HepG2 (cell line): ENCODE results near the gene SYT7. TPM values are rescaled to one million over a fixed set of nuclear protein-coding genes. Genes with fewer than 3 reads are reported as not detected.

ENCODE experiments used
- CBX2 ChIP-seq, 2 experiments: fragments of 200-600 bp in 1 of 2; sonication (generic); formaldehyde crosslinking in 1 of 2; IDR thresholded peaks; 2 replicates each; pipeline versions ENCODE4 v1.7.0 to v1.8.1; 2018 to 2022; ENCODE audit warnings: low read depth in 2 of 2, low read length in 1 of 2, mild to moderate bottlenecking in 1 of 2, missing genetic modification reagents in 1 of 2
- CENPBD1 ChIP-seq: sonication (generic); formaldehyde crosslinking; IDR thresholded peaks from 2 replicates; pipeline ENCODE4 v1.8.0; 2022; ENCODE audit warnings: missing genetic modification reagents, low read depth, mild to moderate bottlenecking, borderline replicate concordance
- CHD4 ChIP-seq: fragments of 200-600 bp; sonication (generic); IDR thresholded peaks from 2 replicates; pipeline ENCODE4 v1.7.0; 2017; ENCODE audit warnings: mild to moderate bottlenecking, low read length, borderline replicate concordance
- DDIT3 ChIP-seq: sonication (generic); formaldehyde crosslinking; IDR thresholded peaks from 2 replicates; pipeline ENCODE4 v1.4.0; 2020; ENCODE audit warnings: mild to moderate bottlenecking, missing genetic modification reagents
- GTF2F1 ChIP-seq: fragments of 150-350 bp; IDR thresholded peaks from 2 replicates; pipeline ENCODE4 v1.6.1; 2014; ENCODE audit warnings: low read length
- IRF1 ChIP-seq: sonication (generic); formaldehyde crosslinking; IDR thresholded peaks from 2 replicates; pipeline ENCODE4 v1.4.0; 2020; ENCODE audit warnings: low read depth, mild to moderate bottlenecking, missing genetic modification reagents
- MTF1 ChIP-seq: sonication (generic); formaldehyde crosslinking; IDR thresholded peaks from 2 replicates; pipeline ENCODE4 v1.5.0; 2020; ENCODE audit warnings: missing genetic modification reagents
- MTF2 ChIP-seq: sonication (generic); formaldehyde crosslinking; IDR thresholded peaks from 2 replicates; pipeline ENCODE4 v1.5.0; 2020; ENCODE audit warnings: missing genetic modification reagents, borderline replicate concordance
- NFIB ChIP-seq: sonication (generic); formaldehyde crosslinking; IDR thresholded peaks from 2 replicates; pipeline ENCODE4 v1.9.0; 2021; ENCODE audit warnings: missing genetic modification reagents, mild to moderate bottlenecking, borderline replicate concordance
- ONECUT2 ChIP-seq: sonication (generic); formaldehyde crosslinking; IDR thresholded peaks from 2 replicates; pipeline ENCODE4 v1.4.0; 2020; ENCODE audit warnings: missing genetic modification reagents
- PBX2 ChIP-seq: IDR thresholded peaks from 2 replicates; pipeline ENCODE4 v1.6.1; 2016; ENCODE audit warnings: control low read depth
- RORA ChIP-seq: sonication (generic); formaldehyde crosslinking; IDR thresholded peaks from 2 replicates; pipeline ENCODE4 v1.5.0; 2020; ENCODE audit warnings: mild to moderate bottlenecking, missing genetic modification reagents, moderate library complexity
- RXRA ChIP-seq: sonication (generic); formaldehyde crosslinking; IDR thresholded peaks from 2 replicates; pipeline ENCODE4 v1.5.1; 2020; ENCODE audit warnings: missing genetic modification reagents
- SMAD3 ChIP-seq: sonication (generic); formaldehyde crosslinking; IDR thresholded peaks from 2 replicates; pipeline ENCODE4 v1.4.0; 2020; ENCODE audit warnings: missing genetic modification reagents
- TFDP1 ChIP-seq: IDR thresholded peaks from 2 replicates; pipeline ENCODE4 v1.6.1; 2016; ENCODE audit warnings: missing compliant biosample characterization, missing genetic modification reagents, borderline replicate concordance
- ZFP41 ChIP-seq: sonication (generic); formaldehyde crosslinking; IDR thresholded peaks from 2 replicates; pipeline ENCODE4 v1.4.0; 2020; ENCODE audit warnings: mild to moderate bottlenecking, missing genetic modification reagents, borderline replicate concordance
- ZNF275 ChIP-seq: sonication (generic); formaldehyde crosslinking; IDR thresholded peaks from 2 replicates; pipeline ENCODE4 v1.8.0; 2022; ENCODE audit warnings: missing genetic modification reagents, mild to moderate bottlenecking, inconsistent platforms, borderline replicate concordance
- ZNF430 ChIP-seq: sonication (generic); formaldehyde crosslinking; IDR thresholded peaks from 2 replicates; pipeline ENCODE4 v1.9.0; 2021; ENCODE audit warnings: mild to moderate bottlenecking, missing genetic modification reagents
- ZNF460 ChIP-seq: sonication (generic); formaldehyde crosslinking; IDR thresholded peaks from 2 replicates; pipeline ENCODE4 v1.5.1; 2020; ENCODE audit warnings: missing genetic modification reagents, mild to moderate bottlenecking, borderline replicate concordance
- ZNF512 ChIP-seq: sonication (generic); formaldehyde crosslinking; IDR thresholded peaks from 2 replicates; pipeline ENCODE4 v1.4.0; 2020; ENCODE audit warnings: mild to moderate bottlenecking, missing genetic modification reagents
- ZNF557 ChIP-seq: sonication (generic); formaldehyde crosslinking; IDR thresholded peaks from 2 replicates; pipeline ENCODE4 v1.4.0; 2020; ENCODE audit warnings: missing genetic modification reagents
- ZSCAN22 ChIP-seq: sonication (generic); formaldehyde crosslinking; IDR thresholded peaks from 2 replicates; pipeline ENCODE4 v1.4.0; 2020; ENCODE audit warnings: mild to moderate bottlenecking, missing genetic modification reagents
- polyA plus RNA-seq, 8 experiments: library from polyadenylated mRNA; depleted of rRNA in 3 of 8; stranded (reverse) in 7 of 8; unstranded in 1 of 8; fragments of >200 nt; fragmentation: Illumina TruSeq in 4 of 8; extraction: Trizol in 4 of 8; gene quantifications; 2 replicates each; pipeline versions ENCODE4 v1.2.1 to v1.2.3, GENCODE V29; 2011 to 2016; ENCODE audit warnings: low read depth in 4 of 8, missing spikeins in 1 of 8, mixed read lengths in 1 of 8; ENCODE audit not compliant: insufficient read depth in 1 of 8
- total RNA-seq, 5 experiments: library from RNA; depleted of rRNA; stranded (reverse); fragments of >200 nt; fragmentation: Illumina TruSeq; extraction: Trizol; gene quantifications; 2 replicates each; pipeline ENCODE4 v1.2.3, GENCODE V29; 2016; ENCODE audit warnings: low read depth in 1 of 5

Gene SYT7
- total and polyA plus RNA-seq, 2 of the 13 experiments (the other 11 are each of a cell fraction or from before 2014, with no cell fraction given), result 1.4 to 4.4 TPM

- no peak for TF ChIP-seq ZNF512 (CRISPR knock-in tag)
- no peak for TF ChIP-seq GTF2F1
- TF ChIP-seq ZSCAN22 (CRISPR knock-in tag), result 0 out of 2 replicates have a peak, but pooled peaks have one; percentile 34
- no peak for TF ChIP-seq CHD4
- TF ChIP-seq CBX2 (IDR thresholded peaks at IDR 0.05; ENCODE audit: low read depth, low read length), result no peak
- TF ChIP-seq CBX2 (CRISPR knock-in tag; IDR thresholded peaks at IDR 0.05; ENCODE audit: low read depth), result peak; percentile 87
- TF ChIP-seq NFIB (CRISPR knock-in tag), result no peak
- no peak for TF ChIP-seq ONECUT2
- no peak for TF ChIP-seq IRF1 (CRISPR knock-in tag)
- TF ChIP-seq CENPBD1 (CRISPR knock-in tag), result no peak
- TF ChIP-seq PBX2 (CRISPR knock-in tag), result no peak
- TF ChIP-seq RXRA (CRISPR knock-in tag), result no peak
- no peak for TF ChIP-seq ZNF460
- peak; percentile 91; the same call in 1 of the 2 replicates for TF ChIP-seq TFDP1
- peak; percentile 39; the same call in 1 of the 2 replicates for TF ChIP-seq ZNF557 (CRISPR knock-in tag)
- TF ChIP-seq MTF2 (CRISPR knock-in tag), result peak; percentile 87
- no peak for TF ChIP-seq ZNF275 (CRISPR knock-in tag)
- TF ChIP-seq SMAD3 (CRISPR knock-in tag), result no peak
- TF ChIP-seq DDIT3 (CRISPR knock-in tag), result no peak
- no peak for TF ChIP-seq RORA (CRISPR knock-in tag)
- no peak for TF ChIP-seq MTF1 (CRISPR knock-in tag)
- TF ChIP-seq ZNF430 (CRISPR knock-in tag), result peak; percentile 68; the same call in 1 of the 2 replicates
- TF ChIP-seq ZFP41 (CRISPR knock-in tag), result peak; percentile 68; the same call in 1 of the 2 replicates
These were observed 71.5 kb downstream of the SYT7 start (continued) for GRCh38 chr11:61509043-61510029.
